Mononuclear cell (primary cell): Measurements from ENCODE around the gene MSMO1. TPM values are rescaled to one million over a fixed set of nuclear protein-coding genes. Genes with fewer than 3 reads are reported as not detected.
"Not testable (repeated sequence)": the region's sequence is repeated elsewhere in the genome, so short reads cannot be mapped to it uniquely, and the experiment has no call there.

Experiments
- H3K27me3 ChIP-seq: 2 replicates; pipeline ENCODE4 v1.6.0; 2011; ENCODE audit warnings: low read length, control low read depth; ENCODE audit not compliant: insufficient read depth
- H3K4me1 ChIP-seq: 2 replicates; pipeline ENCODE4 v1.5.1; 2011; ENCODE audit warnings: mild to moderate bottlenecking, low read length, control low read depth; ENCODE audit not compliant: insufficient read depth
- H3K4me3 ChIP-seq: 2 replicates; pipeline ENCODE4 v1.5.1; 2011; ENCODE audit warnings: mild to moderate bottlenecking, low read length, moderate library complexity
- H3K9me3 ChIP-seq: 2 replicates; pipeline ENCODE4 v1.5.1; 2011; ENCODE audit warnings: low read depth, mild to moderate bottlenecking, control low read depth, low read length
- total RNA-seq: library from RNA; depleted of rRNA; stranded (reverse); fragments of >200 nt; gene quantifications from one replicate; pipeline ENCODE4 v1.2.3, GENCODE V29; 2012

The MSMO1 gene
- 23.5 TPM for total RNA-seq

DNA sequence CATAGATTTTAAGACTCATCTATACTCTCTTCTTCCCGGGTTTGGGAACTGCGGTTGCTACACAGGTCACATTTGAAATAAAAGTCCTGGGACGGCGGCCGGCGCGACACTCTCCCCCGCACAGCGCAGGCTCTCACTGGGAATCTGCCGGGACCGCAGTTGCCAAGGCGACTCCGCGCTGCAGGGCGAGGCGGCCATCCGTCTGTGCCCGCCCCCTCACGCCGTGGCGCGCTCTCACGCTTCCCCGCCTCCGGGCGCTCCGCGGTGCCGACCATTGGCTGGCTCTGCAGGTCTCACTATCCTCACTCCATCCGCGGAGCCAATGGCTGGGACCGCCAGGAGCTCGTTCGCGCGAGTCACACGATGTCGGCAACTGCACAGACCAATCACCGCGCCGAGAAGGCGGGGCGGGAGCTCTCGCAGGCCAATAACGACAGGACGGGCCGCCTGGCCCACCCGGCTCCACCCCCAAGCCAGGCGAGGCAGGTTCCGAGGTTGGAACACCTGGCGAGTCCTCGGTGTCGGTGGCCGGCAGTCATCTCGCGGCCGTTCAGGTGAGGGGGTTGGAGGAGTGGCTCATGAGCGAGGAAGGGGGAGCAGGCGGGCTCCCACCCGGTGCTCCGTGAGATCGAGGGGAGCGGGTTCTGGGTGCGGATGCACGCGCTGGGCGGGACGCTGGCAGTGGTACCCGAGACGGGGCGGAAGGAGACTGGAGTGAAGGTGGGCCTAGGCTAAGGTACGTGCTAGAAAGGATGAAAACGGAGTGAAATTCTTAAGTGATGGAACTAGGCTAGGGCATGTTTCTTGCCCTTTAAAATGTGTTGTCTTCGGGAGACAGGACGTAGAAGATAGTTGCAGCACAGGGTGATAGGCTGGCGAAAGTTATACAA is at the start of gene MSMO1:
Gene MSMO1 (plus strand): TSS at position 459 of the 890 bp plus-strand sequence. CDS start 5,702 bp downstream, outside the sequence.
- H3K4me1 ChIP-seq = peaks cover 49% of the 10 kb centered on the region
- no peaks in the 10 kb centered on the region for H3K9me3 ChIP-seq
- peak within 1 kb of the TSS; percentile 61 for H3K4me3 ChIP-seq

GRCh38 chr4:165279531-165279930 is 47.9 kb upstream of the MSMO1 start:
- H3K9me3 ChIP-seq, H3K27me3 ChIP-seq, H3K4me1 ChIP-seq, H3K4me3 ChIP-seq: not testable (repeated sequence)

More for the DNA sequence above, at the start of gene MSMO1:
- no peaks in the 10 kb centered on the region for H3K27me3 ChIP-seq

DNA sequence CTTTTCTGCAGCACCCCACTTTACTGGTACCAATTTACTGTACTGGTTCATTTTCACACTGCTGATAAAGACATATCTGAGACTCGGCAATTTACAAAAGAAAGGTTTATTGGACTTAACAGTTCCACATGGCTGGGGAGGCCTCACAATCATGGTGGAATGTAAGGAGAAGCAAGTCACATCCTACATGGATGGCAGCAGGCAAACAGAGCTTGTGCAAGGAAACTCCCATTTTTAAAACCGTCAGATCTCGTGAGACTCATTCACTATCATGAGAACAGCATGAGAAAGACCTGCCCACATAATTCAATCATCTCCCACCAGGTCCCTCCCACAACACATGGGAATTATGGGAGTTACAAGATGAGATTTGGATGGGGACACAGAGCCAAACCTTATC is 42.8 kb upstream of the MSMO1 start:
- H3K4me1 ChIP-seq = peaks cover 16% of the 10 kb centered on the region
- not testable (repeated sequence) for H3K27me3 ChIP-seq, H3K4me3 ChIP-seq, H3K9me3 ChIP-seq

GRCh38 chr4:165286619-165287340 is 40.7 kb upstream of the MSMO1 start:
- not testable (repeated sequence) for H3K9me3 ChIP-seq, H3K27me3 ChIP-seq, H3K4me3 ChIP-seq
- peaks cover 20% of the 10 kb centered on the region for H3K4me1 ChIP-seq

DNA sequence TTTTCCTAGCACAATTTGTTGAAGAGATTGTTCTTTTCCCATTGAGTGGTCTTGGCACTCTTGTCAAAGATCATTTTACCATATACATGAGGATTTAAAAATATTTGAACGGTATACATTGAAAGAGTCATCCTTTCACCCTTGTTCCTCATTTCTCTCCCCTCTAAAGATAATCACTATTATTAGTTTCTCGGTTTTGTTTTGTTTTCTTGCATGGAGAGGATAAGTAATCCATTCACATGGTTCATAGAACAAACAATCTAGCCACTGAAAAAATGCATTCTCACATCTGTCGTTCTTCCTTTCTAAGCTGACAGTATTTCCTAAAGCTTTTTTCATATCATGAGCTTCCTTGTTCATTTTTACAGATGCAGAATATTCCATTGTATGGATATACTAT is 39.2 kb upstream of the MSMO1 start:
- H3K9me3 ChIP-seq = no peaks in the 10 kb centered on the region
- H3K4me3 ChIP-seq = no peak overlapping the region
- H3K27me3 ChIP-seq = no peaks in the 10 kb centered on the region
- peaks cover 21% of the 10 kb centered on the region for H3K4me1 ChIP-seq

DNA sequence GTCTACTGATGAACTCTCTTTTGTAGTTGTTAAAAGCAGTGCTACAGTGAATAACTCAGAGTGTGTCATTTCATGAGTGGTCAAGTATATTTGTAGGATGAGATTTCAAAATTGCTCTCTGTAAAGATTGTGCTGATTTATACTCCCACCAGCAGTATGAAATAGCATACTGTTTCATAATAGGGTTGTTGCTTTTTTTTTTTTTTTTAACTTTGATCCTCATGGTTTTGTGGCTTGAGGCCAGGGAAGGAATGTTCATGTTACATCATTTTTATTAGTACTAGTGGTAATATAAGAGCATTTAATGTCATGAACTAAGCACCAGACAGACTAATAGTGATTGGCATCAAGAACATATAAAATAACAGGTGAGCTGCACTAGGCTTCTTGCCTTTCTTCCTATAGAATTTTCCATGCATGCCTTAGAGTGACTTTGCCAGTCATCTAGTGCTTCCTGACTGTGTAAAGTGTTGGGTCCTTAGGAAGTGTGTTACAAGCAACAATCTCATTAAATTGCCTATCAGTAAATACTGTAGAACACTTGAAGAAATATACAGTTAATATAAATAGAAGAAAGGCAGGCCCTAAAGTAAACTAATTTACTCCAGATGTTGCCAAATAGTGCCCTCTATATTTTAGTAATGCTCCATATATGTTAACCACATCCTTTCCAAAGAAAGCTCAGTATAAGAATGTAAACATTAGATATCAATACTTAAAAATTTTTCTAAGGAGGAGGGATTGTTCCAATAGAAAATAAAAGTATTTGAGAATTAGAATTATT is 38.6 kb upstream of the MSMO1 start:
- H3K4me1 ChIP-seq = peaks cover 21% of the 10 kb centered on the region
- no peaks in the 10 kb centered on the region for H3K9me3 ChIP-seq
- H3K4me3 ChIP-seq = no peak overlapping the region
- H3K27me3 ChIP-seq = no peaks in the 10 kb centered on the region

DNA sequence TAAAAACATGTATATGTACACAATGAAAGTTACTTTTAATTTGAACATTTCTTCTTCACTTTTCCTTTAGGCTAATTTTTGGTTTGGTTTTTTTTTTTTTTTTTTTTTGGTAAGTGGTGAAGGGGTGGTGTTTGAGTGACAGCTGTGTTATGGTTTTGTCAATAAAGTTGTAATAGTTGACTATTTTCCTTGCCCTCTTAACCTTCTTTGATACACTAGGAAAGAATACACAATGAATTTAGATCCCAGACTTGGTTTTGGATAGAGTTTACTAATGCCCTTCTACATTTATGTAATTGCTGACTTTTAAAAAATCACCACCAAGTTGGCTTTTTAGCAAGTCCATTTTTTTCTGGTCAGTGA is 38.1 kb upstream of the MSMO1 start:
- Histone ChIP-seq H3K4me3 (no peak overlapping the region), H3K4me1 (peaks cover 26% of the 10 kb centered on the region), H3K9me3 (no peaks in the 10 kb centered on the region), H3K27me3 (no peaks in the 10 kb centered on the region)

DNA sequence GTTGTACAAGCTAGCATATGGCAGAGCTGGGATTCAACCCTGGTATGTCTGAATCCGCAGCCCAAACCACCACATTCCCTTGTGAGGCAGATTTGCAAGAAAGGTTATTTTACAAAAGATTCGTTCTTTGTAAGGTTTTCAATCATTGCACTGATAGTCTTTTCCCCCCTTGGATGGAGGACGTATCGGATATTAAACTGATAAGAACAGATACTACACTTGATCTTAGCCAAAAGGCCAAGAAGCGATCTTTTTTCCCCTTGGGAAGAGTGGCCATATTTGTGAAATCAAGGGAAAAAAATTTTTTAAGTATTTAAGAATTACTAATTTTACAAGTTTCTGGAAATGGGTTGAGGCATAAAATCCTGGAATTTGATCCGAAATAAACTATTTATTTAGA is 34.4 kb upstream of the MSMO1 start:
- no peaks in the 10 kb centered on the region for H3K9me3 ChIP-seq
- H3K4me1 ChIP-seq = peaks cover 38% of the 10 kb centered on the region
- no peaks in the 10 kb centered on the region for H3K27me3 ChIP-seq
- H3K4me3 ChIP-seq = no peak overlapping the region

DNA sequence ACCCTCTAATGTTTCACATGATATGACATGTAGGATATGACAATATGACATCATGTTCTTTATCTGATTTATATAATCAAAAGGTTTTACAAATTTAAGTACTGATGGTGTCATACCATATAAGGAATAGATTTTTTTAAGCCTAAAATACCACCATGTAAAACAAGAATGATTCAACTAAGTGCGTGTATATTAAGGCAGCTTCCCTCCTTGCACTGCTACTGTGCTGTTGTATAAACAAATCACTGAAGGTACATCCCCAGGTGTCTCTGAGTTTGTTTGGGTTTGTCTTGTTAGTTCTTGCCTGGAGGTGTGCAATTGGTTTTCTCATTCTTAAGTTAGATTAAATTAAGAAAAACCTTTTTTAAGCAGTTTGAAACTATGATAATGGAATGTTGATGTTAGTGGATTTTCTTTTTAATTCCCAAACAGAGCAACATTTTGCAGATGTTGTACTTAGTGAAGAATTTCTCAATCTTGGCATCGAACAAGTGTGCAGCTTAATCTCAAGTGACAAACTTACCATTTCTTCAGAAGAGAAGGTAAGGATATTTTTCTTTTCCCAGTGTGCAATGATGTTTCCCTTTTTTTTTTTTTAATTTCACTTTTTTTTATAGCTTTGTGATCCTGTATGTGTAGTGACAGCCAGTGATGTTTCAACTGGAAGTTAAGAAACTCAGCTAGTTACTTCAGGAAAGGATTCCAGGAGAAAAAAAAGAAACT is 33.4 kb upstream of the MSMO1 start:
- Histone ChIP-seq H3K4me3 (no peak overlapping the region), H3K27me3 (no peaks in the 10 kb centered on the region), H3K4me1 (peaks cover 30% of the 10 kb centered on the region), H3K9me3 (no peaks in the 10 kb centered on the region)

GRCh38 chr4:165294907-165295306 is 32.6 kb upstream of the MSMO1 start:
- H3K27me3 ChIP-seq = no peaks in the 10 kb centered on the region
- H3K9me3 ChIP-seq = no peaks in the 10 kb centered on the region
- peak overlapping the region; percentile 4 for H3K4me3 ChIP-seq
- peaks cover 36% of the 10 kb centered on the region for H3K4me1 ChIP-seq

GRCh38 chr4:165297626-165298025 is 29.8 kb upstream of the MSMO1 start:
- no peaks in the 10 kb centered on the region for H3K27me3 ChIP-seq
- H3K4me1 ChIP-seq = peaks cover 43% of the 10 kb centered on the region
- H3K4me3 ChIP-seq = no peak overlapping the region
- no peaks in the 10 kb centered on the region for H3K9me3 ChIP-seq

- H3K4me3 ChIP-seq = no peak overlapping the region
- peaks cover 37% of the 10 kb centered on the region for H3K4me1 ChIP-seq
- no peaks in the 10 kb centered on the region for H3K9me3 ChIP-seq
- no peaks in the 10 kb centered on the region for H3K27me3 ChIP-seq
These were observed 27.9 kb upstream of the MSMO1 start for GRCh38 chr4:165299399-165300060.

DNA sequence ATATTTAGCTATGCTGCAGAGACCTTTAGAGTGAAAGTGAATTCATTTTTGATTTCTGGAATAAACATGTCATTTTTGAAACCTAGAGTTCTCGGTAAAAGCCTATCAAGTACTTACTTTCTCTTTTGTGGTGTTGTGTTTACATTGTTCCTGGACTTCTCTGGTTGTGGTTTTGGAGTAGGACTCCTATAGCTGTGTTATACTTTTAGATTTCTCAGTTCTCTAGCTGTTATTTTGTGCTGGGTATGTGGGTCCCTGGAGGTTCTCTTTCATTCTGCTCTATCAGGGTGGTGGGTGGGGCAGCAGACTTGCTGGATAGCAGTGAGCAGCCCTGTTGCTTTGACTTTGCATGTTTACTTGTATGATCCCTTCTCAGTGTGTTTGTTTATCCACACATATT is 25.6 kb upstream of the MSMO1 start:
- Histone ChIP-seq H3K4me3 (peak overlapping the region; percentile 12), H3K9me3 (no peaks in the 10 kb centered on the region), H3K27me3 (no peaks in the 10 kb centered on the region), H3K4me1 (peaks cover 18% of the 10 kb centered on the region)

- no peaks in the 10 kb centered on the region for H3K27me3 ChIP-seq
- H3K9me3 ChIP-seq = no peaks in the 10 kb centered on the region
- no peak overlapping the region for H3K4me3 ChIP-seq
- peaks cover 18% of the 10 kb centered on the region for H3K4me1 ChIP-seq
These were observed 24.8 kb upstream of the MSMO1 start for GRCh38 chr4:165302658-165303057.
